HuH-7.5 (cell line): Measurements from ENCODE around the gene STAU1.
"Not testable (repeated sequence)": the region's sequence is repeated elsewhere in the genome, so short reads cannot be mapped to it uniquely, and the experiment has no call there.

ENCODE experiments used
- DNase-seq: peaks from one replicate; pipeline ENCODE4 v3.0.0; 2011; ENCODE audit warnings: low spot score

The STAU1 gene

DNA sequence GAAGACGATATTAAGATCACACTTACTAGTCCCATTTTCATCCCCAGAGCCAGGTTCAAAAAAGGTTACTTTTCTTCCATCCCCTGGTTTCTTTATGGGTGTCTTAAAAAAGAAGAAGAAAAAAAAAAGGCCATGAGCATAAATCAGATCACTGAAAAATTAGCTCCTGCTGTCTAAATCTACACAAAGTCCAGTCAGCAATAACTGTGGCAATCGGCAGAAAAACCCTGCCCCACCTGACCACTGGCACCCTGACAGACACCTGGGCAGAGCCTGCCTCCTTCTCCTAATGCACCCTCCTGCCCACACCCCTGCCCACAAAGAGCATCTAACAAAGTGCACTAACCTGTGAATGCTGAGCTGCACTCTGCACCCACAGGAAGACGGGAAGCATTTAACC lies 69.8 kb downstream of the STAU1 start:
- no peak for DNase-seq

DNA sequence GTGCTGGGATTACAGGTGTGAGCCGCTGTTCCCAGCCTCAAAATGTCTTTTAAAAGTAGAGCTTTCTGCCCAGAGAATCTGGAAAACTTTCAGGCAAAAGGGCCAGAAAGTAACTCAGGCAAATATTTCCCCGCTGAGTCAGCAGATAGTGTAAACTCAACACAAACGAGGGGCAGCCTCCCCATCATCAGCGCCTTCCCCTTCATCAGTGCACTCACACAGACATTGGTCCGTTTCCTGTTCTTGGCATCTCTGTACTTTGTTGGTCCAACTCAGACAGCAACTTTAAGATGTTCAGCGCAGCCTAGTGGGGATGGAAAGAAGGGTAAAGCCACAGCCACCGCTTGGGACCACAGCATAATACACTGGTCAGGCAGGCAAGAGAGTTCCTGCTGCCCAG lies 72.6 kb downstream of the STAU1 start:
- no peak for DNase-seq

DNA sequence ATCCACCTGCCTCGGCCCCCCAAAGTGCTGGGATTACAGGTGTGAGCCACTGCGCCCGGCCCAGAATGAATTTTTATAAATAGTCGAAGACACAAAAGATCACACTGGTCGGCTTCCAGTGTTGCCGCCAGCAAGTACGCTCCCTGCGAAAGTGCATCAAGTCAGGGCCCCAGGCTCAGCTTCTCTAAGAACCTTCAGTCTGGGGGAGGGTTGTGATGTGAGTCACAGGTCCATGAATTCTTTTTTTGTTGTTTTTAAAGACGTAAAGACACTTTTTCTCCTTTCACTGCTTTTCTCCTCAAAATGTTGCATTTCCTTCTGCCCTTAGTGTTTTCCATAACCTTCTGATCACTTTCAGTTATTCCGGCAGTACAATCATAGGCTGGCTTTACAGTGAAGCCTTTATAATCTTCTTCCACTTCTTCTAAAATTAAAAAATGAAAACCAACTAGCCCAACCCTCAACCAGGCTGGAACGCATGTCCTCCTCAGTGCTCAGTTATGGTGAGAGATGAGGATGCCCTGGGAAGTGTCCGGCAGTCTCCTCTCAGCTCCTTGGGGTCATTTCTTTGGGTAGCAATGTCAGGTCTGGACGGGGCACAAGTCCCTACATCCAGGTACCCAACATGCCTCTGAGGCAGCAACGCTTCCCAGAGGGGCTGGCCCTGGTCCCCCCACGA lies 75.4 kb downstream of the STAU1 start:
- DNase-seq: no peak

DNA sequence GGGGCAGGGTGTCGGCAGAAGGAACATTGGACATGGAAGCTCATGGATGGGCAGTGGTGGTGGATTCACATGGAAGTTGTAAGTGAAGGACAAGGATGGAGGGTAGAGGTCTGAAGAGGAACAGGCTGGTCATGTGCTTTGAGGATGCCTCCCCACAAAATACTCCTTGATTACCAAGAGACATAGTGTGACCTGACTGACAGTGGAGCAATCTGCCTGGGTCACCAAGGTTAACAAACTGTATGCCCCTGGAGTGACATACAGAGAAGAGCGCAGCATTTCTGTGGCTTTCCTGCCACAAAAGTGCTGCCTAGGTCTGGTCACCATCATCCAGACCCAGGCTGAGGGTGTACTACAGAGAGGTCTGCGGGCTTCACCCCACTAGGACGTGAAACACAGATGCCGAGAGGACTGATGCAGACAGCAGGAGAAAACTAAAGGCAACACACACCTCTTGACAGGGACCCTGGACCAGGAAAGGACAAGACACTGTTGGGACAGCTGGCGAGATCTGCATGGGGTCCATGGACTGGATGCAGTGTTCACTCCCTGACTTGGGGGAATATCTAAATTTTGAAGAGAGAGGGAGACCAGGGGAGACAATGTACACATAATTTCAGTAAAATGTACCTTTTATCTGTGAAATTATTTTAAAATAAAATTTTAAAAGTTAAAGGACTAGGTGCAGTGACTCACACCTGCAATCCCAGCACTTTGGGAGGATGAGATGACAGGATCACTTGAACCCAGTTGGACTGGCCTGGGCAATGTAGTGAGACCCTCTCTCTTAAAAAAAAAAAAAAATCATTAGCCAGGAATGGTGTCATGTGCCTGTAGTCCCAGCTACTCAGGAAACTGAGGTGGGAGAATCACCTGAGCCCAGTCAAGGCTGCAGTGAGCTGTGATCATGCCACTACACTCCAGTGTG lies 77.1 kb downstream of the STAU1 start:
- no peak for DNase-seq

DNA sequence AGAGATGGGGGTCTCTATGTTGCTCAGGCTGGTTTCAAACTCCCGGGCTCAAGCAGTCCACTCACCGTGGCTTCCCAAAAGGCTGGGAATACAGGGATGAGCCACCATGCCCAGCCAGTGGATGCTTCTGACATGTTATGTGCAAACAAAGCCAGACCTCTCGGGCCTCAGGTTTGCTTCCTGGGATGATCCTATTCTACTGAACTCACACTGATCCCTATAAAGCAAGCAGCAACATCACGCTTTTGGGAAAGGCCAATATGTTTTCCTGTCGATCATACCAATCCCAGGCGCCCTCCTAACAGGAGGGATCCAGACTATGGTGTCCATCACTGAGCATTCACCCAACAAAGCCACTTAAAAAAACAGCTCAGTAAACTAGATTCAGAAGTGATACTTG lies 81.8 kb downstream of the STAU1 start:
- no peak for DNase-seq

DNA sequence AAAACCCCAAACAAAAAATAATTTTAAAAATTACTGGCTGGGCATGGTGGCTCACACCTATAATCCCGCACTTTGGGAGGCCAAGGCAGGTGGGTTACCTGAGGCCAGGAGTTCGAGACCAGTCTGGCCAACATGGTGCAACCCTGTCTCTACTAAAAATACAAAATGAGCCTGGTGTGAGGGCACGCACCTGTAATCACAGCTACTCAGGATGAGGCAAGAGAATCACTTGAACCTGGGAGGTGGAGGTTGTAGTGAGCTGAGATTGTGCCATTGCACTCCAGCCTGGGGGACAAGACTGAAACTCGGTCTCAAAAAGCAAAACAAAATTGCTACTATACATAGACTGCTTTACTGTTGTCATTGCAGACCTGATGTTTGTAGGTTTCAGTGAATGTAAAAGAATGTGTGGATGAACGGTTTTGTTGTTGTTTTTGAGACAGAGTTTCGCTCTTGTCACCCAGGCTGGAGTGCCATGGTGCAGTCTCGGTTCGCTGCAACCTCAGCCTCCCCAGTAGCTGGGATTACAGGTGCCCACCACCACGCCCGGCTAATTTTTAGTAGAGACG lies 83.1 kb downstream of the STAU1 start:
- not testable (repeated sequence) for DNase-seq

DNA sequence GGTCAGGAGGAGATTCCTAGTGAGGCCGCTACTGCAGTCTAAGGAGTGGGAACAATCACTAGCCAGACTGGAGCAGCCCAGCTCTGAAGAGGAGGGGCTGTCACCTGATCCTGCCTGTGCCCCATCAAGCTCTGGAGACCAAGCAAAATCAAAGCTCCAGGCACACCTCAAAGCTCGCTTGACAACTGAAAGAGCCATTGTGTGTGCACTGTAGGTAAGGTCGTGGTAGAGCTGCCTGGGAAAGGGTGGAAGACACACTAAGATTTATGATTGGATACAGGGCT lies 83.8 kb downstream of the STAU1 start:
- DNase-seq: no peak

DNA sequence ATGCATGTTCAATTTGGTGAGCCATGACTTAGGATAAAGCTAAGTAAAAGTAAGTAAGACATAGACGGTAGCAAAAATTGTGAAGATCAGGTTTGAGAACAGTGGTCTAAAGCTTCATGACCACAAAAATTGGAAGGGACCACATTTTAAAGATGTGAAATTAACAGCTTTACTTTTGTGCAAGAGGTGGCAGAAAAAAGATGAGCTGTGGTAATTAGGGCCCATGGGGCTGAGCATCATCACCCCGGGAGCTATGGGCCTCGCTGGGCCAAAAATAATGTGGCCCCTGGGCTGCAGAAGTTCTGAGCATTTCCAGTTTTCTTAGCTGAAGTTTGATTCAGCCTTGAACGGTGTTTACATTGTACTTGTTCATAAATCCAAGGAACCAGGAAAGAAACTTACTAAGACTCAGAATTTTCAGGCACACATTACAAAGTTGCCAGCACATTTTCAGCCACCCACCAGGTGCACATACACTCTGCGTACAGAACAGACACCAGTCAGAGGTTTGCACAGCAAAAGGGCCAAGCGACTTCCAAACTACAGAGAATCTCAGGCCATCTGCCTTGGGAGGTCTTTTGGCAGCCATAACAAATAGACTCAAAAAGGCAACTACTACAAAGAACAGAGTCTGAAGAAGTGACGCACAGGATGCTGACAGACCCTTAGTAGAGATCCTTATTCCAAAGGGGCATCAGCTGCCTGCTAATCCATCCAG lies 84.3 kb downstream of the STAU1 start:
- no peak for DNase-seq

DNA sequence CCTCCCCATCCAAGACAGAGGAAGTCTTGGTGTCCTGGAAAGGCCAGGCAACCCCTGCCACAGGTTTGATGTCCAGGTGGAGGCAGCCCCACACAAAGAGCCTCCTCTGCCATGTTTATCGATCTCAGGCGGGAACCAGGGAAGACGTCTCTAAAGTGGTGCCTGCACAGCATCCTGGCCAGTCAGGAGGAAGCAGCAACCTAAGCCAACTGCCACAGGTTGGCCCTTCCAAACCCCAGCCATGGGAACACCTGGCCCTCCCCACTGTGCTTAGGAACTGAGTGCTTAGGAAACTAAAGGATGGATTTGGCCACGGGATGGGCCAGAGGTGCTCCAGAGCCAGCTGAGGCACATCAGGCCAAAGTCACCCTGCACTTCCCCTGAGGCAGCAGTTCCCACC lies 85.1 kb downstream of the STAU1 start:
- no peak for DNase-seq

DNA sequence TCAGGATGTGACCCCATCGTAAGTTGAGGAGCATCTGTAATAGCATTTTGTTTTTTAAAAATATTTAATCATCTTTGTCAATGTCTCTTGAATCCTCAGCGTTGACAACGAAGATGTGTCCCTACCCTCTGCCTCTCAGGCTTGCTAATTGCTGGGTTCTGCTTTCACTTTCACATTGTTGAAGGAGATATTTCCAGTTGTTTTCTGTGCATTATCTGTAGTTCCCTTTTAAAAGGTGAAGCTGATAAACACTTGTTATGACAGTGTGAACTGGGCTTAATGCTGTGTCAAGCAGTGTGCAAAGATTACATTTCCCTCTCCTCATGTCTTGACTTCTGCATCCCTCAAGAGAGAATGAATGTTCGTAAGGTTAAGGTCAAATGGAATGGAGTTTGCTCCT lies 87.2 kb downstream of the STAU1 start:
- DNase-seq: no peak

DNA sequence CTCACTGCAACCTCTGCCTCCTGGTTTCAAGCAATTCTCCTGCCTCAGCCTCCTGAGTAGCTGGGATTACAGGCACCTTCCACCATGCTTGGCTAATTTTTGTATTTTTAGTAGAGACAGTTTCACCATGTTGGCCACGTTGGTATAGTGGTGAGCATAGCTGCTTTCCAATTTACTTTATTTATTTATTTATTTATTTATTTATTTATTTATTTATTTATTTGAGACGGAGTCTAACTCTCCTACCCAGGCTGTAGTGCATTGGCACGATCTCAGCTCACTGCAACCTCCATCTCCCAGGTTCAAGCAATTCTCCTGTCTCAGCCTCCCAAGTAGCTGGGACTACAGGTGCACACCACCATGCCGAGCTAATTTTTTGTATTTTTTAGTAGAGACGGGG lies 87.8 kb downstream of the STAU1 start:
- not testable (repeated sequence) for DNase-seq

DNA sequence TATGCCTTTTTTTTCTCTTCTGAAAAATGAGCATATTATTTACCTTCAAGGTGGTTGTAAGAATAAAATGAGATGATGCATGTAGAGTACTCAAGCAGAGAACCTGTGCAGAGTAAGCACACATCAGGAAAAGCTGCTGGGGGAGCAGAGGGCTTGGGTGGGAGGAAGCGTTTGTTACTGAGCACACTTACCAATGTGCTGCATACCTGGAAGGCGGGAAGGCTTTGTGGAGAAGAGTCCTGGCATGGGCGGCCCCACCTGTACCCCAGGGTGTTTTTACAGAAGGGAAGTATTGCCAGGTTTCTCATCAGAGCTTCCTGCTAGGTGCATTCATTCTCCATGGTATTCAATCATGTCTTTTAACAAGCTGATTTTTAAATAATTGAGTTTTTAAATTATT lies 89.1 kb downstream of the STAU1 start:
- DNase-seq: no peak

DNA sequence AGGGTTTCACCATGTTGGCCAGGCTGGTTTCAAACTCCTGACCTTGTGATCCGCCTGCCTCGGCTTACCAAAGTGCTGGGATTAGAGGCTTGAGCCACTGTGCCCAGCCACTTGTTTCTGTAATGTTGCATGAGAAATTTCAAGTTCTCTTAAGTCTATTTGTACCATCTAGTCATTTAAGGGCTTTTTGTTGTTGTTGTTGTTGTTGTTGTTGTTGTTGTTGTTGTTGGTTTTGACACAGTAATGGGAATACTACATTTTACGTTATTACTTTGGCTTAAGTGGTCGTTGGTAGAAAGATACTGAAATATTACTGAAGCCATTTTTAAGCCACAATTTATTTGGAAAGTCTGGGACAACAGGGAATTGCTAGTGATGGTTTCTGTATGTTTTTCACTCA lies 90.0 kb downstream of the STAU1 start:
- DNase-seq: no peak

DNA sequence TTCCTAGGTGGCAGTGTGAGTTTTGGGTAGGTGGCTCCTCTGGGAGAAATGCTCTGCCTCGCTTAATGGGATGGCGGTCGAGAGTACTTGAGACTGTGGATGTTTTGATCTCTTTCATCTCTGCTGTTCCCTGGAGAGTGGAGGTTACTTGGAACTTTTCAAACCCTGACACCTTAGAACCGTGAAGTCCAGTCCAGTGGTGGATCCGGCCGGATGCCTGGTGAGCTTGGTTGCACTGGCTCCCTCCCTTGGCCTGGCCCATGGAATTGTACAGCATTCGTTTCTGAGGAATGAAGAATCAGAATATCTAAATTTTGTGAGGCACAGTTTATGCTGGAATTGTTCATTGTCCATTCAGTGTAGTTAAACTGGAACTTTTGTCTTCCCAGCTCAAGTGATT lies 91.0 kb downstream of the STAU1 start:
- no peak for DNase-seq

DNA sequence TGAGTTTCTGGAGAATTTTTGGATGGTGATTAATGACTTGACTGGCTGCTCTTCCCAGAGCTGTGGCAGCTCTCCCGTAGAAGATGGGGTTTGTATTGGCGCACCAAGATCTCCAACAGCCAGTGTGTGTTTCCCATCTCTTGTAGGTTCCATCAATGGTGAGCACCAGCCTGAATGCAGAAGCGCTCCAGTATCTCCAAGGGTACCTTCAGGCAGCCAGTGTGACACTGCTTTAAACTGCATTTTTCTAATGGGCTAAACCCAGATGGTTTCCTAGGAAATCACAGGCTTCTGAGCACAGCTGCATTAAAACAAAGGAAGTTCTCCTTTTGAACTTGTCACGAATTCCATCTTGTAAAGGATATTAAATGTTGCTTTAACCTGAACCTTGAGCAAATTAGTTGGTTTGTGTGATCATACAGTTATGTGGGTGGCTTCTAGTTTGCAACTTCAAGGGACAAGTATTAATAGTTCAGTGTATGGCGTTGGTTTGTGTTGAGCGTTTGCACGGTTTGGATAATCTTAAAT lies 91.9 kb downstream of the STAU1 start:
- no peak for DNase-seq

DNA sequence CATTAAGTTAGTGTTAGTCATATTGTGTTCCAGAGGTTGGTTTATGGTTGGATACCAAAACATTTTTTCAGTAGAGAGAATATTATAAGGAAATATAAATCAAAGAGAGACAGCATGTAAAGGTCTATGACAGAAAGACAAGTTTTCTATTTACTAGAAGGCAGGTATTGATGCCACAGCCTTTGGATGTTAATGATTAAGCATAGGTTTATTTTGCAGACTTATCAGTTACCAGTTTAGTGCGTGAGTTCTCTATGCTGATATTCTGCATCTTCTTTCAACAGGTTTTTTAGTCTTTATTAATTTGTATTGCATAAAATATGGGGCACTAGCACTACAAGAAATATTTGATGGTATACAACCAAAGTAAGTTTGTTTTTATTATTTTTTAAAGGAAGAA lies 96.4 kb downstream of the STAU1 start:
- no peak for DNase-seq

DNA sequence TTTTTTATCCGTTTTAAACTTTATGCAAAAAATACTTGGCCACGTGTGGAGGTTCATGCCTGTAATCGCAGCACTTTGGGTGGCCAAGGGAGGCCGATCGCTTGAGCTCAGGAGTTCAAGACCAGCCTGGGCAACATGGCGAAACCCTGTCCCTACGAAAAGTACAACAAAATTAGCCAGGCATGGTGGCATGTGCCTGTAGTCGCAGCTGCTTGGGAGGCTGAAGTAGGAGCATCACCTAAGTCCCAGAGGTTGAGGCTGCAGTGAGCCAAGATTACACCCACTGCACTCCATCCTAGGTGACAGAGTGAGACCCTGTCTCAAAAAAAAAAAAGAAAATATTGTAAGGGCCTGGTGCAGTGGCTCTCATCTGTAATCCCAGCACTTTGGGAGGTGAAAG lies 97.0 kb downstream of the STAU1 start:
- no peak for DNase-seq

DNA sequence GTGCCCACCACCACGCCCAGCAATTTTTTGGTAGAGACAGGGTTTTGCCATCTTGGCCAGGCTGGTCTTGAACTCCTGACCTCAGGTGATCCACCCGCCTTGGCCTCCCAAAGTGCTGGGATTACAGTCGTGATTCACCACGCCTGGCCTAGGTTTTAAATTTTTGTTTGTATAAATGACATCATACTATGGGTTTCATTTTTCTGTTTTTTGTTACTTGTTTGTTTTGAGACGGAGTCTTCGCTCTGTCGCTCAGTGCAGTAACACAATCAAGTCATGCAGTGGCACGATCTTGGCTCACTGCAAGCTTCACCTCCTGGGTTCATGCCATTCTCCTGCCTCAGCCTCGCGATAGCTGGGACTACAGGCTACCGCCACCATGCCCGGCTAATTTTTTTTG lies 105.8 kb downstream of the STAU1 start:
- DNase-seq: not testable (repeated sequence)

DNA sequence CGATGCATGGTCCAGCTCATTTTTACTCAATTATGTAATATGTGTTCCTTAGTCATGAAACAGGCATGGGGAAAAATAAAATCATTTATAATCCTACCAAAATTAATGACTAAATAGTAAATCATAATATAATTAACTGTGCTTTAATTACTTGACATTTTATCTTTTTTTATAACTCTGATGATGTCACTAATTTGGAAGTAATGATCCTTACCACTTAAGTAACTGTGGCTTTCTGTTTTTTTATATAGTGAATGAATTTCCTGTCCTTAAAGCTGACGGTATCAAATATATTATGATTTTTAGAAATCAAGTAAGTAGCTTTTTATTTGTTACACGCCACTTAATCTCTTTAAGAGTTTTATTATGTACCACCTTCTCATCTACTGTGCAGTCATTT lies 109.8 kb downstream of the STAU1 start:
- DNase-seq: no peak

DNA sequence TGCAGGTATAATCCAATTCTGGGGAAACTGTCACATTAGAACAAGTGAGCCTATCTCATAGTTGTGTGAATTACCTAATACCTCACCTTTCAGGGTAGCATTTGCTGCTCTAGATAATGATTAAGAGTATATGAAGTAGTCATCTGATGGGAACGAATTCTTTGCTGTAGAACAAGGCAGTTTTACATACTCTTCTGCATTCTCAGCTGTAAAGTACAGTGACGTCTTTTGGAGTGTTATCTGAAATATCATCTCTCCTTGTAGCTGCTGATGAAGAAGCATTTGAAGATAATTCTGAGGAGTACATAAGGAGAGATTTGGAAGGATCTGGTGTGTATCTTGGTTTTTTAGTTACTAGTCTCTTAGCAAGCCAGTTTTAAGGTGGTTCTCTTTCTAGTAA lies 113.6 kb downstream of the STAU1 start:
- no peak for DNase-seq
